ENCODE data around the gene DECR2.
"Not testable (repeated sequence)": the region's sequence is repeated elsewhere in the genome, so short reads cannot be mapped to it uniquely, and the experiment has no call there.

Gene DECR2

GRCh38 chr16:414395-415169 lies 12.9 kb downstream of the DECR2 start:
- no peak for DNase-seq (ENCODE audit: low read depth)
- no peak overlapping the region for H3K4me3 ChIP-seq (ENCODE audit: low read depth, low read length)
- no peak for TF ChIP-seq CTCF (IDR thresholded peaks at IDR 0.05; ENCODE audit: low read depth, low read length, missing control alignments)
- in situ Hi-C loops (cut with HindIII; ENCODE audit: low sequenced_read_pairs), result no loop called here

- H3K4me3 ChIP-seq (ENCODE audit: low read depth, low read length); in situ Hi-C loops (cut with HindIII; ENCODE audit: low sequenced_read_pairs); DNase-seq (ENCODE audit: low read depth): not testable (repeated sequence)
Measured at GRCh38 chr16:415170-415498, 13.4 kb downstream of the DECR2 start.

GRCh38 chr16:422179-422578 lies 20.5 kb downstream of the DECR2 start:
- DNase-seq (ENCODE audit: low read depth); H3K4me3 ChIP-seq (ENCODE audit: low read depth, low read length); in situ Hi-C loops (cut with HindIII; ENCODE audit: low sequenced_read_pairs): not testable (repeated sequence)

- DNase-seq (ENCODE audit: low read depth), result peak; percentile 97
- H3K4me3 ChIP-seq (ENCODE audit: low read depth, low read length), result peak overlapping the region; percentile 60
- in situ Hi-C loops (cut with HindIII; ENCODE audit: low sequenced_read_pairs), result no loop called here
- TF ChIP-seq CTCF (IDR thresholded peaks at IDR 0.05; ENCODE audit: low read depth, low read length, missing control alignments), result no peak
Measured at GRCh38 chr16:424033-424622, 22.4 kb downstream of the DECR2 start.

- peak overlapping the region; percentile 60 for H3K4me3 ChIP-seq (ENCODE audit: low read depth, low read length)
- DNase-seq (ENCODE audit: low read depth), result no peak
- no peak for TF ChIP-seq CTCF (IDR thresholded peaks at IDR 0.05; ENCODE audit: low read depth, low read length, missing control alignments)
- in situ Hi-C loops (cut with HindIII; ENCODE audit: low sequenced_read_pairs), result no loop called here
Measured at GRCh38 chr16:424623-425081, 23.0 kb downstream of the DECR2 start.

GRCh38 chr16:425082-425718 lies 23.5 kb downstream of the DECR2 start, which contains the start of gene RAB11FIP3:
RAB11FIP3 (plus strand) TSS chr16:425649; CDS start chr16:426007, 358 bp downstream.
- peak within 1 kb of the TSS; percentile 60 for H3K4me3 ChIP-seq (ENCODE audit: low read depth, low read length)
- DNase-seq (ENCODE audit: low read depth), result peak; percentile 31
- in situ Hi-C loops (cut with HindIII; ENCODE audit: low sequenced_read_pairs), result no loop called here
- peak; percentile 29 for TF ChIP-seq CTCF (IDR thresholded peaks at IDR 0.05; ENCODE audit: low read depth, low read length, missing control alignments)

GRCh38 chr16:425740-426114 lies 24.0 kb downstream of the DECR2 start:
- no peak for DNase-seq (ENCODE audit: low read depth)
- in situ Hi-C loops (cut with HindIII; ENCODE audit: low sequenced_read_pairs), result no loop called here
- H3K4me3 ChIP-seq (ENCODE audit: low read depth, low read length), result peak overlapping the region; percentile 60
- no peak for TF ChIP-seq CTCF (IDR thresholded peaks at IDR 0.05; ENCODE audit: low read depth, low read length, missing control alignments)

All from astrocyte of the cerebellum (primary cell).